GM12873 (cell line): Measurements from ENCODE around the gene MAPK12.

Experiments
- TF ChIP-seq, protein P1 (sequence below): IDR thresholded peaks from 2 replicates; pipeline ENCODE4 v1.5.1; 2012; ENCODE audit warnings: low read depth, mild to moderate bottlenecking, moderate library complexity, low read length, control low read depth; ENCODE audit not compliant: insufficient read depth; ENCODE audit errors: missing control alignments

The MAPK12 gene

DNA sequence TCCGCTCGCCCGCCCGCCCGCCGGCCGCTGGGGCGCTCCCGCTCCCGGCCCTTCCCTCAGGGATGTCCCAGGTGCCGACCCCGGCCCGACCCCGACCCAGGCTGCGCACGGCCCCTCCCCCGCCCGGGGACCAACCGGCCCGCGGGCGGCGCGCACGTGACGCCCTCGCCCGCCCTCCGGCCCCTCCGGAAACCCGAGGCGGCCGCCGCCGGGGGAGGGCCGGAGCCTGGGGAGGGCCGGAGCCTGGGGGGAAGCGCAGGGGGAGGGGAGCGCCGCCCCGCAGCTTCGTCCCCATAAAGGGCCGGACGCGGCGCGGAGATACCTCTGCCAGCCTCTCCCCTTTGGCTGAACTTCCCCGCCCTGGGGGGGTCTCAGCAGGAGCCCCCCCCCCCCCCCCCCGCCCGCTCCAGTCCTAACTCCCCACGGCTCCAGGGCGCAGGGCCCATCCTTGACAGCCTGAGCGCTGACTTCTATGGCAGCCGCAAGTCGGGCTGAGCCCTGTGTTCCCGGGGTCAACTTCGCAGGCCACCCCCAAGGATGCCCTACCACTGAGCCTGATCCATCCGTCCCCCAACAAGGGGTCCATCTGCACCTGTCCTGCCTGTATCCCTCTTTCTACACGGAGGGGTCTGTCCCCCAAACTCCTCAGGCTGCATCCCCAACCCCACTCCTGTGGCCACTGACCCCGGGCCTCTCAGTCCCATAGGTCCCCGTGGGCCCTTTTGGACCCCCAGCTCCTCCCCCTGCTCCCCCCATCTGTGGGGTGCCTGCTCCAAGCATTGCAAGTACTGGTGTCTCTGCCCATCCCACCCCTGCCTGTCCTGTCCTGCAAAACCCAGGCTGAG lies at the start of gene MAPK12:
Gene MAPK12, minus strand, starts transcription at position 69 of the 845 bp plus-strand sequence. CDS start 174 bp downstream, outside the sequence.
- TF ChIP-seq, protein P1, sequence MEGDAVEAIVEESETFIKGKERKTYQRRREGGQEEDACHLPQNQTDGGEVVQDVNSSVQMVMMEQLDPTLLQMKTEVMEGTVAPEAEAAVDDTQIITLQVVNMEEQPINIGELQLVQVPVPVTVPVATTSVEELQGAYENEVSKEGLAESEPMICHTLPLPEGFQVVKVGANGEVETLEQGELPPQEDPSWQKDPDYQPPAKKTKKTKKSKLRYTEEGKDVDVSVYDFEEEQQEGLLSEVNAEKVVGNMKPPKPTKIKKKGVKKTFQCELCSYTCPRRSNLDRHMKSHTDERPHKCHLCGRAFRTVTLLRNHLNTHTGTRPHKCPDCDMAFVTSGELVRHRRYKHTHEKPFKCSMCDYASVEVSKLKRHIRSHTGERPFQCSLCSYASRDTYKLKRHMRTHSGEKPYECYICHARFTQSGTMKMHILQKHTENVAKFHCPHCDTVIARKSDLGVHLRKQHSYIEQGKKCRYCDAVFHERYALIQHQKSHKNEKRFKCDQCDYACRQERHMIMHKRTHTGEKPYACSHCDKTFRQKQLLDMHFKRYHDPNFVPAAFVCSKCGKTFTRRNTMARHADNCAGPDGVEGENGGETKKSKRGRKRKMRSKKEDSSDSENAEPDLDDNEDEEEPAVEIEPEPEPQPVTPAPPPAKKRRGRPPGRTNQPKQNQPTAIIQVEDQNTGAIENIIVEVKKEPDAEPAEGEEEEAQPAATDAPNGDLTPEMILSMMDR = no peak

DNA sequence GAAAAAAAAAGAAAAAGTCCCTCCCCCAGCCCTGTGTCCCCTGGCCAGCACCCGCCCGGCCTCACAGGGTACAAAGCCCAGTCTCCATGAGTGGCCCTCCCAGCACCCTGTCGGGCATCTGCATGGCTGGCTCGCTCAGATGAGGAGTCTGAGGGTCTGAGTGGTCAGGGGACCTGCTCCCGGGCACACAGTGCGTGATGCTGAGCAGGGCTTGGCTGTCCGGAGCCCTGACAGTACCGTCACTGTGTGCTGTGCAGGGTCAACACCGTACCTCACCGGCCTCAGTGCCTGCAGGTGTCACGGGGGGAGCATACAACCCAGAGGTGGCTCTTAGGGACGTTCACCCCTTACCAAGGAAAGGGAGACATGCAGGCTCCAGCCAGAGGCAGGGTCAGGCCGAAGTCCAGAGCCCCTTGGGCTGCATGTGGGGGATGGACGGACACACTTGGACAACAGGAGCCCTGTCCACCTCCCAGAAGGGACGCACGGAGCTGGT lies 49.5 kb upstream of the MAPK12 start:
- TF ChIP-seq, protein P1 = no peak

DNA sequence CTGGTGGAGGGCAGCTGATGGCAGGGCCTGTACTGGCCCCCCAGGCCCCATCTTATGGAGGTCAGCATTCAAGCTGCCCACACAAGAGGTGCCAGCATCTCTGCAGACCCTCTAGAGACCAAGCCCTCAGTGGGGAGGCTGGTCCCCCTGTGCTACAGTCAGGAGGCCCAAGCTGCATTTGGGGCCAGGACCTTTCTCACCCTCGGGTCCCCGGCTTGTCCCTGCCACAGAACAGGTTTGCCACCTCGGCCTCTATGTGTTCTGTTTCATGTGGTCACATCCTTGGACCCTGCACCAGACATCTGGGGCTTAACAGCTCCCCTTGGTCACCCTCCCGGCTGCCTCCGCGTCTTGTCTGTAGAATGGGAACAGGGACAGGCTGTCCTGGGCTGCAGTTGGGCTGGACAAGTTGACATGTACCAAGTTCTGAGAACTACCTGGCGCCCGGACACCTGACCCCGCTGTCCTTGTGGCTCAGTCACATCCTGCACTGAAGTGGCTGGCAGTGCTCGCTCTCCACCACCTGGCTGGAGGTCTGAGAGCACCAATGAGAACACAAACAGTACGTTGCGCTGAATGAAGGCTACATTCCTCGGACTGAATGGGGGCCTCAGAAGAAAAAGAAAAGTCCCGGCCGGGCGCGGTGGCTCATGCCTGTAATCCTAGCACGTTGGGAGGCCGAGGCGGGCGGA lies 48.7 kb upstream of the MAPK12 start:
- TF ChIP-seq, protein P1 = no peak

DNA sequence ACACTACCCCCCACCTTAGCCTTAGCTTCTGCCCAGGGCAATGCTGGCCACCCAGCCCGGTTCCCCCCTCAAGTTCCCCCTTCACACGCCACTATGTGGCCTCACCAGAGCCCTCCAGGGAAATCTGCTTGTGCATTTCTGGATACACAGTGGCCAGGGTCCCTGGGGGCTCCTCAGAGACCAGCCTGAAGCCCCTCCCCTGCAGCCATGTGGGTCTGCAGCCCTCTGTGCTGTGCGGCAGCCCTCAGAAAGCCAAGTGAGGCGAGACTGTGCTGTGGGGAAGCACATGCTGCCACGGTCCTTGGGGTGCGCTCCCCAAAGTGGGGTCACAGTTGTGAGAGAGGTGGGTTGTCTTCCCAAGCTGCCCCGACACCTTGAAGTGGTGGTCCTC lies 48.1 kb upstream of the MAPK12 start:
- TF ChIP-seq, protein P1 = no peak

DNA sequence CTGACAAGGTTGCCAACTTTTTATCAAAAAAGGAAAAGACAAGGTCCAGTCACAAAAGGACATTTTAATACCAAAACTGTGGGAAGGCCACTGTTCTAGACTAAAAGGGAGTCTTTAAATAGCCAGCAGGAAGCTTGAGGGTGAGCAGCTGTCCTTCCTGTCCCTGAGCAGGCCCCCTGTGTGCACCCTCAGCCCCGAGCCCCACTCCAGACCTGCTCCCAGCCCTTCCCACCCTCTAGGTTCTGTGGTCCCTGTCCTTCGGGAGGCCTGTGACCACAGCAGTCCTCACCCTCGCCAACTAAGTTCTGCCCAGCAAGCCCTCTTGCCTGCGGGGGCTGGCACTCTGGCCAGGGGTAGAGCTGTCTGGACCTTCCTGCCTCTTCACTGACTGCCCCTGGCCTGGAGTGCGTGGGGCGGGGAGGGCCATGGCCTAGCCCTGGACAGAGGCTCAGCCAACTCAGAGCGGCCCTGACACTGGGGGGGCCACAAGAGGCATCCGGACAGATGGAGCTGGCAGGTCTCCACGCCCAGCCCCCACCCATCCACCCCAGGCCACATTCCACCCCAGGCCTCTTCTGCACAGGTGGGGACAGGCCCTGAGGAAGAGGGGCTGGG lies 47.6 kb upstream of the MAPK12 start:
- TF ChIP-seq, protein P1 = no peak

DNA sequence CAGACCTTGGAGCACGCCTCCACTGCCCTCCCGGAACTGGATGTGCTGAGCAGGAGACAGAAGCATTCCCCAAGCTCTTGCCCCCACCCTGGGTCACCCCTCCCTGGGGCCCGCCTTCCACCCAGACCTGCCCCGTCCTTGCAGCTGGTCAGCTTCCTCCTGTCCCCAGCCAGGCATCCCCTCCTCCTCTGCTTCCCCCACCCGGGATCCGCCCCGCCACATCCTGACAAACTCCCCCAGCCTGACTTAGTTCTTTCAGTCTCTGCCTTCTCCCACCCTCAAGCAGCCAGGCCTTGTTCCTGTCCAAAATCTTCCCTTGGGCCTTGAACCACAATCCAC lies 47.1 kb upstream of the MAPK12 start:
- TF ChIP-seq, protein P1 = no peak

DNA sequence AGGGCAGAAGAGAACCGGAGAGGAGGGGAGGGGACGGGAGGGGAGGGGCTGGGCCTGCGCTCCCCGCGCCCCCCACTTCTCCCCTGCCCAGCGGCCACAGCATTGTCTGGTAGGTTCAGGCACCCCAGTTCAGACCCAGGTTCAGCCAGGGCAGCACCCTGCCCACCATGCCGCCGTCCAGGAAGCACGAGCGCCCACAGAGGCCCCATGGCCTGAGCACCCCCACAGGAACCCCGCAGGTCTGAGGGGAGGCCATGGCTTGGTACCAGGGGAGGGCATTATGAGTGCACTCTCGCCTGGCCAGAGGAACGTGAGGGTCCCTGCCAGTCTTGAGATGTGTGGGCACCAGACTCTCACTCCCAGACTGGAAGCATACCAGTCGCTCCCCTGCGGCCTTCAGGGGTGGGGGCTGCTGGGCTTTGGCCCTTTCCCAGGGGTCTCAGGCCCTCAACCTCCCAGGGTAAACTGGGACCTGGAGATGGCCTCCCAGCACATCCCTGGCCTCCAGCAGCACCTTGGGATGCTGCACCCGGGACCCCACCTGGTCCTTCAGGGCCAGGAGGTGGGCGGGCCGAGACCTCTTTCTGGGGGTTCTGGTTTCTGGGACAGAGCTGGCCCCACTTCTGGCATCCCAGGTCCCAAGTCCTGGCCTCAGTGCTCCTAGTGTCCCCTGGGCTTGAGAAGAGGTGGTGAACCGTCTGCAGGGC lies 46.6 kb upstream of the MAPK12 start:
- TF ChIP-seq, protein P1 = no peak
